ENCODE data around the gene SMPD4. TPM values are rescaled to one million over a fixed set of nuclear protein-coding genes. Genes with fewer than 3 reads are reported as not detected.
A peak's percentile ranks its signal among the peaks of the same experiment; 100 is the strongest.

The SMPD4 gene
- total and polyA plus RNA-seq, 2 of the 13 experiments (the other 11 are each of a cell fraction or from before 2014, with no cell fraction given) = 63.2 to 70.5 TPM

DNA sequence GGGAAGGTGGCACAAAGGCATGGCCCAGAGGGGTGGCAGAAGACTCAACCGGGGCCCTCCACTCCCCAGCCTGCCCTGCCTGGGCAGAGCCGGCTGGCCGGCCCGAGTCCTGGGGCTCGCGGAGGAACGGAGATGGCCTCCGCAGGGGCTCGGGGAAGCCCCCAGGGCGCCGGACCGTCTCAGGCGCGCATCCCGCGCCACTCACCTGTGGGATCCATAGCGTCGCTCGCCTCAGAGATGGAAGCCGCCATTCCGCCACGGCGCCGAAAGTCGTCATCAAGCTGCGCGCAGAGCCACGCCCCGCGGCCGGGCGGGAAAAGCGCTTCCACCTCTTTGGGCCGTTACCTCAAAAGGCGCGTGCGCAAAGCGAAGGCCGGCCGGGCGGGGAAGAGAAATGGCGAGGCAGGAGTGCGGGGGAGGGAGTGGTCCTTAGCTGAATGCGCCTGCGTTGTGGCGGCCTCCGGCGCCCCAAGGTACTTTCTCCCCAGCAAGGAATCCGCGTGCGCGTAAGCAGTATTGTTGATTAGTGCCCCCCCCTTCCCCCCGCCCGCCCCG is at the start of gene SMPD4 (continued):
- TF ChIP-seq, protein P1, sequence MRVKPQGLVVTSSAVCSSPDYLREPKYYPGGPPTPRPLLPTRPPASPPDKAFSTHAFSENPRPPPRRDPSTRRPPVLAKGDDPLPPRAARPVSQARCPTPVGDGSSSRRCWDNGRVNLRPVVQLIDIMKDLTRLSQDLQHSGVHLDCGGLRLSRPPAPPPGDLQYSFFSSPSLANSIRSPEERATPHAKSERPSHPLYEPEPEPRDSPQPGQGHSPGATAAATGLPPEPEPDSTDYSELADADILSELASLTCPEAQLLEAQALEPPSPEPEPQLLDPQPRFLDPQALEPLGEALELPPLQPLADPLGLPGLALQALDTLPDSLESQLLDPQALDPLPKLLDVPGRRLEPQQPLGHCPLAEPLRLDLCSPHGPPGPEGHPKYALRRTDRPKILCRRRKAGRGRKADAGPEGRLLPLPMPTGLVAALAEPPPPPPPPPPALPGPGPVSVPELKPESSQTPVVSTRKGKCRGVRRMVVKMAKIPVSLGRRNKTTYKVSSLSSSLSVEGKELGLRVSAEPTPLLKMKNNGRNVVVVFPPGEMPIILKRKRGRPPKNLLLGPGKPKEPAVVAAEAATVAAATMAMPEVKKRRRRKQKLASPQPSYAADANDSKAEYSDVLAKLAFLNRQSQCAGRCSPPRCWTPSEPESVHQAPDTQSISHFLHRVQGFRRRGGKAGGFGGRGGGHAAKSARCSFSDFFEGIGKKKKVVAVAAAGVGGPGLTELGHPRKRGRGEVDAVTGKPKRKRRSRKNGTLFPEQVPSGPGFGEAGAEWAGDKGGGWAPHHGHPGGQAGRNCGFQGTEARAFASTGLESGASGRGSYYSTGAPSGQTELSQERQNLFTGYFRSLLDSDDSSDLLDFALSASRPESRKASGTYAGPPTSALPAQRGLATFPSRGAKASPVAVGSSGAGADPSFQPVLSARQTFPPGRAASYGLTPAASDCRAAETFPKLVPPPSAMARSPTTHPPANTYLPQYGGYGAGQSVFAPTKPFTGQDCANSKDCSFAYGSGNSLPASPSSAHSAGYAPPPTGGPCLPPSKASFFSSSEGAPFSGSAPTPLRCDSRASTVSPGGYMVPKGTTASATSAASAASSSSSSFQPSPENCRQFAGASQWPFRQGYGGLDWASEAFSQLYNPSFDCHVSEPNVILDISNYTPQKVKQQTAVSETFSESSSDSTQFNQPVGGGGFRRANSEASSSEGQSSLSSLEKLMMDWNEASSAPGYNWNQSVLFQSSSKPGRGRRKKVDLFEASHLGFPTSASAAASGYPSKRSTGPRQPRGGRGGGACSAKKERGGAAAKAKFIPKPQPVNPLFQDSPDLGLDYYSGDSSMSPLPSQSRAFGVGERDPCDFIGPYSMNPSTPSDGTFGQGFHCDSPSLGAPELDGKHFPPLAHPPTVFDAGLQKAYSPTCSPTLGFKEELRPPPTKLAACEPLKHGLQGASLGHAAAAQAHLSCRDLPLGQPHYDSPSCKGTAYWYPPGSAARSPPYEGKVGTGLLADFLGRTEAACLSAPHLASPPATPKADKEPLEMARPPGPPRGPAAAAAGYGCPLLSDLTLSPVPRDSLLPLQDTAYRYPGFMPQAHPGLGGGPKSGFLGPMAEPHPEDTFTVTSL (CRISPR knock-in tag; IDR thresholded peaks at IDR 0.05; ENCODE audit: borderline replicate concordance) = no peak
- TF ChIP-seq, protein P2, sequence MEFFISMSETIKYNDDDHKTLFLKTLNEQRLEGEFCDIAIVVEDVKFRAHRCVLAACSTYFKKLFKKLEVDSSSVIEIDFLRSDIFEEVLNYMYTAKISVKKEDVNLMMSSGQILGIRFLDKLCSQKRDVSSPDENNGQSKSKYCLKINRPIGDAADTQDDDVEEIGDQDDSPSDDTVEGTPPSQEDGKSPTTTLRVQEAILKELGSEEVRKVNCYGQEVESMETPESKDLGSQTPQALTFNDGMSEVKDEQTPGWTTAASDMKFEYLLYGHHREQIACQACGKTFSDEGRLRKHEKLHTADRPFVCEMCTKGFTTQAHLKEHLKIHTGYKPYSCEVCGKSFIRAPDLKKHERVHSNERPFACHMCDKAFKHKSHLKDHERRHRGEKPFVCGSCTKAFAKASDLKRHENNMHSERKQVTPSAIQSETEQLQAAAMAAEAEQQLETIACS (CRISPR knock-in tag; IDR thresholded peaks at IDR 0.05) = peak; percentile 17; the same call in 1 of the 2 replicates
- TF ChIP-seq, protein P3, sequence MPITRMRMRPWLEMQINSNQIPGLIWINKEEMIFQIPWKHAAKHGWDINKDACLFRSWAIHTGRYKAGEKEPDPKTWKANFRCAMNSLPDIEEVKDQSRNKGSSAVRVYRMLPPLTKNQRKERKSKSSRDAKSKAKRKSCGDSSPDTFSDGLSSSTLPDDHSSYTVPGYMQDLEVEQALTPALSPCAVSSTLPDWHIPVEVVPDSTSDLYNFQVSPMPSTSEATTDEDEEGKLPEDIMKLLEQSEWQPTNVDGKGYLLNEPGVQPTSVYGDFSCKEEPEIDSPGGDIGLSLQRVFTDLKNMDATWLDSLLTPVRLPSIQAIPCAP (CRISPR knock-in tag; IDR thresholded peaks at IDR 0.05; ENCODE audit: low read depth) = 0 out of 2 replicates have a peak, but pooled peaks have one; percentile 52
- TF ChIP-seq, protein P4, sequence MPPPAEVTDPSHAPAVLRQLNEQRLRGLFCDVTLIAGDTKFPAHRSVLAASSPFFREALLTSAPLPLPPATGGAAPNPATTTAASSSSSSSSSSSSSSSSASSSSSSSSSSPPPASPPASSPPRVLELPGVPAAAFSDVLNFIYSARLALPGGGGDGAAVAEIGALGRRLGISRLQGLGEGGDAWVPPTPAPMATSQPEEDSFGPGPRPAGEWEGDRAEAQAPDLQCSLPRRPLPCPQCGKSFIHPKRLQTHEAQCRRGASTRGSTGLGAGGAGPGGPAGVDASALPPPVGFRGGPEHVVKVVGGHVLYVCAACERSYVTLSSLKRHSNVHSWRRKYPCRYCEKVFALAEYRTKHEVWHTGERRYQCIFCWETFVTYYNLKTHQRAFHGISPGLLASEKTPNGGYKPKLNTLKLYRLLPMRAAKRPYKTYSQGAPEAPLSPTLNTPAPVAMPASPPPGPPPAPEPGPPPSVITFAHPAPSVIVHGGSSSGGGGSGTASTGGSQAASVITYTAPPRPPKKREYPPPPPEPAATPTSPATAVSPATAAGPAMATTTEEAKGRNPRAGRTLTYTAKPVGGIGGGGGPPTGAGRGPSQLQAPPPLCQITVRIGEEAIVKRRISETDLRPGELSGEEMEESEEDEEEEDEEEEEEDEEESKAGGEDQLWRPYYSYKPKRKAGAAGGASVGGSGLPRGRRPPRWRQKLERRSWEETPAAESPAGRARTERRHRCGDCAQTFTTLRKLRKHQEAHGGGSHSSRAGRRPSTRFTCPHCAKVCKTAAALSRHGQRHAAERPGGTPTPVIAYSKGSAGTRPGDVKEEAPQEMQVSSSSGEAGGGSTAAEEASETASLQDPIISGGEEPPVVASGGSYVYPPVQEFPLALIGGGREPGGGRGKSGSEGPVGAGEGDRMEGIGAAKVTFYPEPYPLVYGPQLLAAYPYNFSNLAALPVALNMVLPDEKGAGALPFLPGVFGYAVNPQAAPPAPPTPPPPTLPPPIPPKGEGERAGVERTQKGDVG (CRISPR knock-in tag; IDR thresholded peaks at IDR 0.05; ENCODE audit: borderline replicate concordance) = peak; percentile 39; the same call in 1 of the 2 replicates
- TF ChIP-seq ZNF549 (CRISPR knock-in tag; IDR thresholded peaks at IDR 0.05) (no peak), FIP1L1 (IDR thresholded peaks at IDR 0.05; ENCODE audit: borderline replicate concordance, insufficient read depth, low read depth, low read length) (peak; percentile 42; the same call in 1 of the 2 replicates), CEBPG (CRISPR knock-in tag; IDR thresholded peaks at IDR 0.05) (no peak), SMYD3 (CRISPR knock-in tag; IDR thresholded peaks at IDR 0.05) (no peak; the same call in 1 of the 2 replicates), KLF6 (CRISPR knock-in tag; IDR thresholded peaks at IDR 0.05) (peak; percentile 83), ESRRA (CRISPR knock-in tag; IDR thresholded peaks at IDR 0.05; ENCODE audit: low read depth) (no peak), ETV6 (CRISPR knock-in tag; conservative IDR thresholded peaks at IDR 0.05) (no peak), ZNF749 (CRISPR knock-in tag; IDR thresholded peaks at IDR 0.05; ENCODE audit: borderline replicate concordance) (no peak; the same call in 1 of the 2 replicates)
- TF ChIP-seq, protein P5, sequence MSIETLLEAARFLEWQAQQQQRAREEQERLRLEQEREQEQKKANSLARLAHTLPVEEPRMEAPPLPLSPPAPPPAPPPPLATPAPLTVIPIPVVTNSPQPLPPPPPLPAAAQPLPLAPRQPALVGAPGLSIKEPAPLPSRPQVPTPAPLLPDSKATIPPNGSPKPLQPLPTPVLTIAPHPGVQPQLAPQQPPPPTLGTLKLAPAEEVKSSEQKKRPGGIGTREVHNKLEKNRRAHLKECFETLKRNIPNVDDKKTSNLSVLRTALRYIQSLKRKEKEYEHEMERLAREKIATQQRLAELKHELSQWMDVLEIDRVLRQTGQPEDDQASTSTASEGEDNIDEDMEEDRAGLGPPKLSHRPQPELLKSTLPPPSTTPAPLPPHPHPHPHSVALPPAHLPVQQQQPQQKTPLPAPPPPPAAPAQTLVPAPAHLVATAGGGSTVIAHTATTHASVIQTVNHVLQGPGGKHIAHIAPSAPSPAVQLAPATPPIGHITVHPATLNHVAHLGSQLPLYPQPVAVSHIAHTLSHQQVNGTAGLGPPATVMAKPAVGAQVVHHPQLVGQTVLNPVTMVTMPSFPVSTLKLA (IDR thresholded peaks at IDR 0.05) = peak; percentile 36; the same call in 1 of the 2 replicates
- TF ChIP-seq, protein P6, sequence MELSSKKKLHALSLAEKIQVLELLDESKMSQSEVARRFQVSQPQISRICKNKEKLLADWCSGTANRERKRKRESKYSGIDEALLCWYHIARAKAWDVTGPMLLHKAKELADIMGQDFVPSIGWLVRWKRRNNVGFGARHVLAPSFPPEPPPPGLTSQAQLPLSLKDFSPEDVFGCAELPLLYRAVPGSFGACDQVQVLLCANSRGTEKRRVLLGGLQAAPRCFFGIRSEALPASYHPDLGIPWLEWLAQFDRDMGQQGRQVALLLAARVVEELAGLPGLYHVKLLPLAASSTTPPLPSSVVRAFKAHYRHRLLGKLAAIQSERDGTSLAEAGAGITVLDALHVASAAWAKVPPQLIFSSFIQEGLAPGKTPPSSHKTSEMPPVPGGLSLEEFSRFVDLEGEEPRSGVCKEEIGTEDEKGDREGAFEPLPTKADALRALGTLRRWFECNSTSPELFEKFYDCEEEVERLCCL (CRISPR knock-in tag; IDR thresholded peaks at IDR 0.05; ENCODE audit: borderline replicate concordance) = peak; percentile 58; the same call in 1 of the 2 replicates

All from HepG2 (cell line).